Measurements from ENCODE around the gene PFDN1. TPM values are rescaled to one million over a fixed set of nuclear protein-coding genes. Genes with fewer than 3 reads are reported as not detected.

PFDN1 gene
- total and polyA plus RNA-seq, 2 experiments from 2014 or later, result 84.1 to 98.0 TPM

- DNase-seq (ENCODE audit: low spot score), result no peak
These were observed 21.8 kb upstream of the PFDN1 start for GRCh38 chr5:140324617-140325241.

GRCh38 chr5:140324041-140324600, 21.2 kb upstream of the PFDN1 start:
- H3K36me3 ChIP-seq (replicated peaks; ENCODE audit: insufficient read depth, low read depth), result no peaks in the 10 kb centered on the region
- no peak overlapping the region for H2AFZ ChIP-seq
- H3K27ac ChIP-seq, result no peak overlapping the region
- H3K4me1 ChIP-seq (ENCODE audit: insufficient read depth), result peaks cover 15% of the 10 kb centered on the region
- DNase-seq (ENCODE audit: low spot score), result no peak
- no peaks in the 10 kb centered on the region for H3K27me3 ChIP-seq
- WGBS (ENCODE audit: low lambda C conversion rate, missing lambda C conversion rate), result 80% methylated on average over 5 of the region's 5 CpGs
- no peak for TF ChIP-seq CTCF (IDR thresholded peaks at IDR 0.05; ENCODE audit: poor library complexity)
- TF ChIP-seq EZH2 (IDR thresholded peaks at IDR 0.05; ENCODE audit: borderline replicate concordance), result no peak
- no peak for TF ChIP-seq EZH2phosphoT487 (IDR thresholded peaks at IDR 0.05; ENCODE audit: low read depth, severe bottlenecking, unreplicated experiment)
- no peak overlapping the region for H3K4me2 ChIP-seq
- no peaks in the 10 kb centered on the region for H3K9me2 ChIP-seq (replicated peaks; ENCODE audit: insufficient read depth)
- H4K20me1 ChIP-seq (ENCODE audit: insufficient read depth, poor library complexity, severe bottlenecking), result no peaks in the 10 kb centered on the region
- no peaks in the 10 kb centered on the region for H3K79me2 ChIP-seq
- H3K4me3 ChIP-seq, result no peak overlapping the region
- H3K9me3 ChIP-seq (ENCODE audit: low read depth), result no peaks in the 10 kb centered on the region

More at GRCh38 chr5:140324617-140325241, 21.8 kb upstream of the PFDN1 start:
- Histone ChIP-seq H4K20me1 (ENCODE audit: insufficient read depth, poor library complexity, severe bottlenecking) (no peaks in the 10 kb centered on the region), H3K36me3 (replicated peaks; ENCODE audit: insufficient read depth, low read depth) (no peaks in the 10 kb centered on the region), H3K9me2 (replicated peaks; ENCODE audit: insufficient read depth) (no peaks in the 10 kb centered on the region), H3K4me3 (no peak overlapping the region), H3K4me2 (no peak overlapping the region), H3K4me1 (ENCODE audit: insufficient read depth) (peaks cover 15% of the 10 kb centered on the region), H3K9me3 (ENCODE audit: low read depth) (no peaks in the 10 kb centered on the region), H2AFZ (no peak overlapping the region), H3K79me2 (no peaks in the 10 kb centered on the region), H3K27me3 (no peaks in the 10 kb centered on the region), H3K27ac (no peak overlapping the region)
- 78% methylated on average over 1 of the region's 1 CpG for WGBS (ENCODE audit: low lambda C conversion rate, missing lambda C conversion rate)
- TF ChIP-seq EZH2phosphoT487 (IDR thresholded peaks at IDR 0.05; ENCODE audit: low read depth, severe bottlenecking, unreplicated experiment) (no peak), CTCF (IDR thresholded peaks at IDR 0.05; ENCODE audit: poor library complexity) (no peak), EZH2 (IDR thresholded peaks at IDR 0.05; ENCODE audit: borderline replicate concordance) (no peak)

- TF ChIP-seq EZH2phosphoT487 (IDR thresholded peaks at IDR 0.05; ENCODE audit: low read depth, severe bottlenecking, unreplicated experiment) (no peak), CTCF (IDR thresholded peaks at IDR 0.05; ENCODE audit: poor library complexity) (no peak), EZH2 (IDR thresholded peaks at IDR 0.05; ENCODE audit: borderline replicate concordance) (no peak)
- H4K20me1 ChIP-seq (ENCODE audit: insufficient read depth, poor library complexity, severe bottlenecking), result no peaks in the 10 kb centered on the region
- H3K27ac ChIP-seq, result no peak overlapping the region
- no peaks in the 10 kb centered on the region for H3K9me2 ChIP-seq (replicated peaks; ENCODE audit: insufficient read depth)
- H3K4me2 ChIP-seq, result no peak overlapping the region
- H3K4me3 ChIP-seq, result no peak overlapping the region
- WGBS (ENCODE audit: low lambda C conversion rate, missing lambda C conversion rate), result 76% methylated on average over 9 of the region's 9 CpGs
- no peaks in the 10 kb centered on the region for H3K36me3 ChIP-seq (replicated peaks; ENCODE audit: insufficient read depth, low read depth)
- no peaks in the 10 kb centered on the region for H3K79me2 ChIP-seq
- H3K27me3 ChIP-seq, result no peaks in the 10 kb centered on the region
- peak; percentile 40 for DNase-seq (ENCODE audit: low spot score)
- no peaks in the 10 kb centered on the region for H3K9me3 ChIP-seq (ENCODE audit: low read depth)
- H2AFZ ChIP-seq, result no peak overlapping the region
- peaks cover 14% of the 10 kb centered on the region for H3K4me1 ChIP-seq (ENCODE audit: insufficient read depth)
These were observed 20.1 kb upstream of the PFDN1 start for GRCh38 chr5:140322751-140323731.

Data from hepatocyte (in vitro differentiated cells).